Mesenchymal stem cell (in vitro differentiated cells and primary cell): ENCODE measurements around the gene CDH4.
"Not testable (repeated sequence)": the region's sequence is repeated elsewhere in the genome, so short reads cannot be mapped to it uniquely, and the experiment has no call there.

Experiments used
- DNase-seq: peaks from one replicate; pipeline ENCODE4 v3.0.0-alpha.2; 2013
- H2AFZ ChIP-seq: one replicate; pipeline ENCODE4 v1.6.1; 2013; ENCODE audit warnings: low read depth, mild to moderate bottlenecking, control low read depth, inconsistent platforms, low read length, moderate library complexity
- H2AK5ac ChIP-seq: 2 replicates; pipeline ENCODE4 v1.6.1; 2013; ENCODE audit warnings: low read length, moderate library complexity, mild to moderate bottlenecking, inconsistent platforms; ENCODE audit not compliant: severe bottlenecking
- H2BK120ac ChIP-seq: one replicate; pipeline ENCODE4 v1.6.1; 2013; ENCODE audit warnings: low read depth, mild to moderate bottlenecking, inconsistent platforms, low read length, moderate library complexity
- H2BK12ac ChIP-seq, 2 experiments: one replicate each; pipeline ENCODE4 v1.6.1; 2013; ENCODE audit warnings: inconsistent platforms in 2 of 2, low read length in 2 of 2, mild to moderate bottlenecking in 2 of 2, moderate library complexity in 2 of 2, control low read depth in 1 of 2
- H2BK15ac ChIP-seq: one replicate; pipeline ENCODE4 v1.6.1; 2013; ENCODE audit warnings: mild to moderate bottlenecking, low read depth, inconsistent platforms; ENCODE audit not compliant: poor library complexity, severe bottlenecking
- H2BK5ac ChIP-seq: 2 replicates; pipeline ENCODE4 v1.6.1; 2013; ENCODE audit warnings: low read depth, mild to moderate bottlenecking, low read length, control low read depth, inconsistent platforms; ENCODE audit not compliant: poor library complexity, severe bottlenecking
- H3K14ac ChIP-seq, 2 experiments: one replicate each; pipeline ENCODE4 v1.6.1; 2013; ENCODE audit warnings: inconsistent platforms in 2 of 2, low read length in 2 of 2, control low read depth in 1 of 2, mild to moderate bottlenecking in 1 of 2, moderate library complexity in 1 of 2
- H3K18ac ChIP-seq, 2 experiments: one replicate each; pipeline ENCODE4 v1.6.1; 2013; ENCODE audit warnings: inconsistent platforms in 2 of 2, low read length in 2 of 2, control low read depth in 1 of 2, low read depth in 1 of 2, mild to moderate bottlenecking in 1 of 2
- H3K23ac ChIP-seq, 2 experiments: one replicate each; pipeline ENCODE4 v1.6.1; 2013; ENCODE audit warnings: inconsistent platforms in 2 of 2, low read length in 2 of 2, mild to moderate bottlenecking in 2 of 2, moderate library complexity in 2 of 2, control low read depth in 1 of 2
- H3K27ac ChIP-seq: 2 replicates; pipeline ENCODE4 v1.5.1; 2013; ENCODE audit warnings: mild to moderate bottlenecking, moderate library complexity, low read length, control low read depth, inconsistent platforms; ENCODE audit not compliant: poor library complexity, severe bottlenecking
- H3K27me3 ChIP-seq, 2 experiments: 2 replicates each; pipeline versions ENCODE4 v1.6.1 to v1.7.0; 2013; ENCODE audit warnings: low read length in 2 of 2, mild to moderate bottlenecking in 2 of 2, moderate library complexity in 2 of 2, control low read depth in 1 of 2, inconsistent platforms in 1 of 2; ENCODE audit not compliant: control insufficient read depth in 1 of 2, insufficient read depth in 1 of 2
- H3K36me3 ChIP-seq, 2 experiments: 2 replicates each; pipeline versions ENCODE4 v1.6.1 to v1.7.0; 2013; ENCODE audit warnings: low read length in 2 of 2, control low read depth in 1 of 2, inconsistent platforms in 1 of 2, low read depth in 1 of 2, mild to moderate bottlenecking in 1 of 2; ENCODE audit not compliant: insufficient read depth in 2 of 2, control insufficient read depth in 1 of 2
- H3K4ac ChIP-seq, 2 experiments: one replicate each; pipeline ENCODE4 v1.6.1; 2013; ENCODE audit warnings: inconsistent platforms in 2 of 2, low read length in 2 of 2, mild to moderate bottlenecking in 2 of 2, moderate library complexity in 2 of 2, control low read depth in 1 of 2, low read depth in 1 of 2
- H3K4me1 ChIP-seq: 2 replicates; pipeline ENCODE4 v1.6.1; 2013; ENCODE audit warnings: low read depth, low read length, control low read depth; ENCODE audit not compliant: control insufficient read depth, insufficient read depth
- H3K4me2 ChIP-seq: 2 replicates; pipeline ENCODE4 v1.6.1; 2013; ENCODE audit warnings: low read length, mild to moderate bottlenecking, inconsistent platforms; ENCODE audit not compliant: poor library complexity, severe bottlenecking
- H3K4me3 ChIP-seq, 2 experiments: 2 replicates each; pipeline versions ENCODE4 v1.5.1 to v1.7.0; 2013; ENCODE audit warnings: low read length in 2 of 2, mild to moderate bottlenecking in 2 of 2, control low read depth in 1 of 2, low read depth in 1 of 2; ENCODE audit not compliant: insufficient read depth in 1 of 2
- H3K79me1 ChIP-seq: replicated peaks from 2 replicates; pipeline ENCODE4 v1.6.1; 2013; ENCODE audit warnings: mild to moderate bottlenecking, control low read depth, low read length, inconsistent platforms; ENCODE audit not compliant: poor library complexity, severe bottlenecking
- H3K9ac ChIP-seq: 2 replicates; pipeline ENCODE4 v1.7.0; 2013; ENCODE audit warnings: mild to moderate bottlenecking, low read length, moderate library complexity
- H3K9me3 ChIP-seq: 2 replicates; pipeline ENCODE4 v1.7.0; 2013; ENCODE audit warnings: mild to moderate bottlenecking, low read length; ENCODE audit not compliant: control insufficient read depth
- H4K8ac ChIP-seq: one replicate; pipeline ENCODE4 v1.6.1; 2013; ENCODE audit warnings: inconsistent platforms, mild to moderate bottlenecking, low read length, moderate library complexity
- H4K91ac ChIP-seq: one replicate; pipeline ENCODE4 v1.6.1; 2013; ENCODE audit warnings: mild to moderate bottlenecking, low read length, inconsistent platforms
- WGBS: methylation state at CpG from one replicate; pipeline ENCODE4 v1.1.7; 2013; ENCODE audit warnings: mixed read lengths; 5-methylcytosine and 5-hydroxymethylcytosine counted together

Gene CDH4

GRCh38 chr20:61424011-61424627, 172.1 kb downstream of the CDH4 start:
- H3K27me3 ChIP-seq = peaks cover 11 to 12% of the 10 kb centered on the region in 2 experiments
- no peak overlapping the region for H4K8ac ChIP-seq
- no peak overlapping the region for H2BK120ac ChIP-seq
- H4K91ac ChIP-seq = no peak overlapping the region
- no peak overlapping the region for H2BK12ac ChIP-seq
- no peak overlapping the region for H2BK15ac ChIP-seq
- no peak overlapping the region for H3K4me2 ChIP-seq
- no peaks in the 10 kb centered on the region for H3K36me3 ChIP-seq
- no peak overlapping the region for H2BK5ac ChIP-seq
- H3K4ac ChIP-seq = no peak overlapping the region
- no peak overlapping the region for H3K27ac ChIP-seq
- whole genome bisulfite sequencing = 94% methylated on average over 4 of the region's 4 CpGs
- H3K4me3 ChIP-seq = no peak overlapping the region
- no peak overlapping the region for H2AFZ ChIP-seq
- H3K79me1 ChIP-seq = peaks cover 2% of the 10 kb centered on the region
- peaks cover 6% of the 10 kb centered on the region for H3K4me1 ChIP-seq
- H3K14ac ChIP-seq = peak overlapping the region in 1 of 2 experiments; percentile 36
- no peak overlapping the region for H2AK5ac ChIP-seq
- no peak overlapping the region for H3K9ac ChIP-seq
- no peak overlapping the region for H3K23ac ChIP-seq
- DNase-seq = no peak
- H3K18ac ChIP-seq = no peak overlapping the region
- H3K9me3 ChIP-seq = peaks cover 8% of the 10 kb centered on the region

GRCh38 chr20:61424628-61425420, 172.8 kb downstream of the CDH4 start:
- H3K4me1 ChIP-seq = peaks cover 6% of the 10 kb centered on the region
- 94% methylated on average over 25 of the region's 25 CpGs for WGBS
- no peak overlapping the region for H2BK120ac ChIP-seq
- H3K4ac ChIP-seq = no peak overlapping the region
- H3K36me3 ChIP-seq = no peaks in the 10 kb centered on the region
- no peak overlapping the region for H3K23ac ChIP-seq
- peaks cover 8% of the 10 kb centered on the region for H3K9me3 ChIP-seq
- H3K27ac ChIP-seq = no peak overlapping the region
- DNase-seq = no peak
- no peak overlapping the region for H3K18ac ChIP-seq
- H2BK15ac ChIP-seq = no peak overlapping the region
- H3K27me3 ChIP-seq = peaks cover 11 to 13% of the 10 kb centered on the region in 2 experiments
- no peak overlapping the region for H2AFZ ChIP-seq
- no peak overlapping the region for H3K4me3 ChIP-seq
- no peak overlapping the region for H3K4me2 ChIP-seq
- H2BK5ac ChIP-seq = no peak overlapping the region
- no peak overlapping the region for H3K14ac ChIP-seq
- H4K91ac ChIP-seq = no peak overlapping the region
- H3K79me1 ChIP-seq = peaks cover 2% of the 10 kb centered on the region
- no peak overlapping the region for H2AK5ac ChIP-seq
- no peak overlapping the region for H3K9ac ChIP-seq
- no peak overlapping the region for H2BK12ac ChIP-seq
- H4K8ac ChIP-seq = no peak overlapping the region

- H3K27me3 ChIP-seq = peaks cover 11 to 19% of the 10 kb centered on the region in 2 experiments
- not testable (repeated sequence) for H2AFZ ChIP-seq
These were observed 173.5 kb downstream of the CDH4 start for GRCh38 chr20:61425541-61425991.

GRCh38 chr20:61426352-61426751, 174.3 kb downstream of the CDH4 start:
- H3K4me1 ChIP-seq = peaks cover 10% of the 10 kb centered on the region
- no peak for DNase-seq
- H2BK15ac ChIP-seq = no peak overlapping the region
- H2AK5ac ChIP-seq = no peak overlapping the region
- H3K9me3 ChIP-seq = no peaks in the 10 kb centered on the region
- H3K4me2 ChIP-seq = no peak overlapping the region
- no peak overlapping the region for H2AFZ ChIP-seq
- H3K27ac ChIP-seq = no peak overlapping the region
- H3K9ac ChIP-seq = no peak overlapping the region
- 95% methylated on average over 8 of the region's 8 CpGs for WGBS
- H3K36me3 ChIP-seq = no peaks in the 10 kb centered on the region
- H3K14ac ChIP-seq = no peak overlapping the region
- peaks cover 2% of the 10 kb centered on the region for H3K79me1 ChIP-seq
- H3K4ac ChIP-seq = no peak overlapping the region
- H3K27me3 ChIP-seq = peaks cover 11 to 19% of the 10 kb centered on the region in 2 experiments
- H2BK120ac ChIP-seq = no peak overlapping the region
- H3K23ac ChIP-seq = no peak overlapping the region
- H3K4me3 ChIP-seq = no peak overlapping the region
- H2BK12ac ChIP-seq = no peak overlapping the region
- no peak overlapping the region for H3K18ac ChIP-seq
- H4K91ac ChIP-seq = no peak overlapping the region
- no peak overlapping the region for H4K8ac ChIP-seq
- H2BK5ac ChIP-seq = no peak overlapping the region

More at GRCh38 chr20:61425541-61425991, 173.5 kb downstream of the CDH4 start:
- H3K14ac ChIP-seq, H2BK5ac ChIP-seq, H4K8ac ChIP-seq, H3K23ac ChIP-seq, H2BK12ac ChIP-seq, H2BK120ac ChIP-seq, H3K27ac ChIP-seq, H3K4me3 ChIP-seq, H3K4me1 ChIP-seq, H3K4ac ChIP-seq, H2AK5ac ChIP-seq, H2BK15ac ChIP-seq, H3K4me2 ChIP-seq, H3K18ac ChIP-seq, H4K91ac ChIP-seq, H3K36me3 ChIP-seq, H3K79me1 ChIP-seq, H3K9ac ChIP-seq, DNase-seq, H3K9me3 ChIP-seq: not testable (repeated sequence)
- 96% methylated on average over 18 of the region's 18 CpGs for WGBS
